Right forelimb (tissue), 1 donor: ENCODE results near the gene MAP6.
"Not testable (repeated sequence)": the region's sequence is repeated elsewhere in the genome, so short reads cannot be mapped to it uniquely, and the experiment has no call there.

Experiments used
- DNase-seq: peaks from one replicate; pipeline ENCODE4 v3.0.0-alpha.2; 2018

MAP6 gene

DNA sequence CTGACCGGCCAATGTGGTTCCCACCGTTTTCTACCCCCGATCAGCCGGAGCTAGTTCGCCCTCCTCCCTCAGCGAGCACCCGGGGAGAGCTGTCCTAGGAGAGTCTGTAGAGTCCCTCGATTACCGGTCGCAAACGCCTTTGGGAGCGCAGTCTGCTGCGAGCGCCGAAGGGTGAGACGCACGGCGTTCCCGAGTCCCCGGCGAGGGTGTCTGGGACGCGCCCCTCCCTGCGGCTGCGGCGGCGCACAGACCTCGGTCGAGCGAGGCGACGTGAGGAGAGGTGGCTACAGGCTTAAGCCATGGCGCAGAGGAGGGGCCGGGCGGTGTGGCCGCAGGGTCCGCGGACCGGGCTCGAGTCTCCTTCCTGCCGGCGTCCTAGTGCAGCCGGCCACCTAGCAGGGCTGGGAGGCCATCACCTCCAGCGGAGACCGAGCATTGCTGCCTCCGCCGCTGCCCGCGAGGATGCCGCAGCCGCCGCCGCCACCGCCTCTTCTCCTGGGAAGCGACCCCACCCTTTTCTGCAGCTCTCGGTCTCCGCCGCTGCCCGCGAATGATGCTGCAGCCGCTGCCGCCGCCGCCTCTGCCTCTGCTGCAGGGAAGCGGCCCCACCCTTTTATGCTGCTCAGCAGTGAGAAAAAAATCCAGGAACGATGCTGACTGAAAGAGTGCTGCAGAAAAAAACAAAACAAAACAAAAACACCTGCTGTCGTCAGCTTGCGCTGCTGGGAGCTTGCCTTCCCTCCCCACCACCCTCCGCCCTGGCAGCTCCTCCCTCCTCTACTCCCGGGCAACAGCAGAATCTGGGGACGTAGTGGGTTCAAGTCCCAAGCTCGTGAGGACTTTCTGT, at the start of gene MAP6:
Gene MAP6 (minus strand): TSS at position 588 of the 847 bp plus-strand sequence. CDS start 669 bp downstream, outside the sequence.
- peak; percentile 51 for DNase-seq

DNA sequence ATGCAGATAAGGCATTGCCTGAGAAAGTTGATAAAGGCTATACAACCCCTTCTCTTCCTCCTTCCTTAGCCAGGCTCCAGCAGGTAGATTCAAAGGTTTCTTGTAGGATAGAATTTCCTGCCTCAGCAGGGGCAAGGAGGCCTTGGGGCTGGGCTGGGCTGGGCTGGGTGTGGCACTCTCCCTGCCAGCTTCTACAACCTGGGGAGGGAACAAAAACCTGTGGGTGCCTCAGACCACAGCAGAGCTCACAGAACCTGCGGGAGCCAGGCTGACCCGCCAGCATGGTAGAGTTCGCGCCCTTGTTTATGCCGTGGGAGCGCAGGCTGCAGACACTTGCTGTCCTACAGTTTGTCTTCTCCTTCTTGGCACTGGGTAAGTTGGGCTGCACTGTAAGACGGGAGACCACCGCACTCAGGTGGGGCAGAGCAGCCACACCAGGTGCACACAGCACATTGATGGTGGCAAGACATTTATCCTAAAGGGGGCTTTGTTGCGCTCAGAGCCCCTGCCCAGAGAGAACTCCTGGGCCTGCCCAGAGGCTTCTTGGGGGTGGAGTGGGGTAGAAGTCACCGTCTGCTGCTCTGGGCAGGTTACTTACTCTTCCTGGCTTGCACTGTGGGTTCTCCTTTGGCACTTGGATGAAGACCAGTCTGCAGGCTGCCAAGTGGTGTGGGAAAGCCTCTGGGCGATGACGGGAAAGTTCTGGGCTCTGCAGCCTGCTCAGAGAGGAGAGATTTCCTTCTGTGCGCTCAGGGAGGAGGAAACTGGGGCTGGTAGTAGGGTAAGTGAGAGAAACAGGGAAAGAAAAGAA, 49.0 kb upstream of the MAP6 start, which contains the start of gene MOGAT2:
Gene MOGAT2 (plus strand): TSS at position 231 of the 811 bp plus-strand sequence. CDS start 51 bp downstream, at position 282.
- DNase-seq = no peak

DNA sequence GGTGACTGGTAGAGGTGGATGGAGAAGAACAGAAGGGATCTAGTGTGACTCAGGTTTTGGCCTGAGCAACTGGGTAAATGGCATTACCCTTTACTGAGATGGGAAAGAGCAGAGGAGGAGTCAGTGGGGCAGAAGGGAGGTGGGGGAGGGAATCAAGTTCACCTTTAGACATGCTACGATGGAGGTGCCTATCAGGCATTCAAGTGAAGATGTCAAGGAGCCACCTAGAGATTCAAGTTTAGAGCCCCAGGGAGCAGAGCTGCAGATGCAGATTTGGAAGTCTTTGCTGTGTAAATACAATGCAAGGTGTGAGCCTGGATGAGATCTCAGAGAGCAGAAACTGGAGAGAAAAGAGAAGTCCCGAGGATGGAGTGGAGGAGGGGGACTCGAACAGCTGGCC, 47.8 kb upstream of the MAP6 start:
- no peak for DNase-seq

- DNase-seq = no peak
Measured at GRCh38 chr11:75715688-75716087, 46.9 kb upstream of the MAP6 start.

GRCh38 chr11:75714211-75714610, 45.4 kb upstream of the MAP6 start:
- no peak for DNase-seq

DNA sequence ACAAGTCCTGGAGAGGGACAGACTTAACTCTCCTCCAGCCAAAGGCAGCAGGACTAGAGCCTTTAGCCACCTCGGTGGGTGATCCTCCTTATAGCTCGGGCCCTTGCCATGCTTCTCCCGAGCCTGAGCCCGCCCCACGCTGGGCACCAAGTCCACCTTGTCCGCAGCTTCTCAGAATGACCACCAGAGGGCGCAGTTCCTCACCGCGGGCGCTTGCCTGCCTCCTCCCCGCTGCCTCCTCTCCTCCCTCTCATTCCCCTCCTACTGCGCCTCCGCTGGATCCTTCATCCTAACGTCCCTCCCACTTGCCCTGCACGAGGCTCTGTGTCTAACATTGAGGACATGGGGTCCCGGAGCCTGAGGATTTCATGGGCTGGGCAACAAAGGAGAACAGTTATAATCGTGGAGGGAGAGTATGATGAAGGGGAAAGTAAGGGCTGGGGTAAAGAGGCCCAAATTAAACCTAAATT, 37.5 kb upstream of the MAP6 start:
- DNase-seq = peak; percentile 69

GRCh38 chr11:75705541-75705940, 36.7 kb upstream of the MAP6 start:
- DNase-seq = no peak

- DNase-seq = no peak
Measured at GRCh38 chr11:75703695-75704237, 34.9 kb upstream of the MAP6 start.

DNA sequence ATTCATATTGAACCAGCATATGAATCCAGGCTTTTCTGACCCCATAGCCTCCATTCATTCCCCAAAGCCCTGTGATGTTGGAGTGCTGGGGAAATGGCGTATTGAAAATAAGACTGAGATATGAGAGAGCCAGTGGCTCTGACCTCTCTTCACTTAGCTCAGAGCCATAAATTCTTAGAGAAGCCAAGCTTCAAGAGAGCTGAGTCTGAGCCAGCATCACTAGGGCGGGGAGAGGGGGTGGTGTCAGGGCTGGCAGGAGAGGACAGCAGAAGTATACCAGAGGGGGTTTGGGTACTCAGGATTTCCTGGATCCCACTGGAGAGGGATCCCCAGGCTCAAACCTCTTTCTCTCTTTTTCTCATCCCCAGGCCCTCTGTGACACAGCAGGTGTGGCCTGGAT, 32.1 kb upstream of the MAP6 start:
- DNase-seq = no peak

DNA sequence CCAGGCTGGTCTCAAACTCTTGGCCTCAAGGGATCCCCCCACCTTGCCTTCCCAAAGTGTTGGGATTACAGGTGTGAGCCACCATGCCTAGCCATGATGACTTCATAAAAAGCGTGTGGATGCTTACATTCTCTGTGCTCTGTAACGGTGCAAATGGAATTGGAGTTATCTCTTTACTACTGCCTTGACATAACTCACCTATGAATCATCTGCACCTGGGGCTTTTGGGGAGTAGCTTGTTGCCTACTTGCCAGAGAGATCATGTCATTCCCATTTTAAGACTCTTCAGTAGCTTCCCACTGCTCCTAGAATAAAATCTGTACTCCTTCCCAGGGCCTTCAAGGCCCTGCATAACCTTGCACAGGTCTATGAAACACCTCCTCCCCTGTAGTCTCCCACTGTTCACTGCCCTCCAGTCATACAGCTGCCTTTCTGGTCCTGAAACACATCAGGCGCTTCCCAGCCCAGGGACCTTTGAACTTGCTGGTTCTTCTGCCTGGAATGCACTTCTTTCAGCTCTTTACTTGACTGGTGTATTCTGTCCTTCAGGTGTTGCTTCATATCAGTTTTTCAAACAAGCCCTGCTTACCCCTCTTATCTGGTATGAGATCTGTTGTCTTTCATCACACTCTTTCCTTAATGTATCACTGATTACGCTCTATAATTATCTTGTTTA, 29.2 kb upstream of the MAP6 start:
- no peak for DNase-seq

DNA sequence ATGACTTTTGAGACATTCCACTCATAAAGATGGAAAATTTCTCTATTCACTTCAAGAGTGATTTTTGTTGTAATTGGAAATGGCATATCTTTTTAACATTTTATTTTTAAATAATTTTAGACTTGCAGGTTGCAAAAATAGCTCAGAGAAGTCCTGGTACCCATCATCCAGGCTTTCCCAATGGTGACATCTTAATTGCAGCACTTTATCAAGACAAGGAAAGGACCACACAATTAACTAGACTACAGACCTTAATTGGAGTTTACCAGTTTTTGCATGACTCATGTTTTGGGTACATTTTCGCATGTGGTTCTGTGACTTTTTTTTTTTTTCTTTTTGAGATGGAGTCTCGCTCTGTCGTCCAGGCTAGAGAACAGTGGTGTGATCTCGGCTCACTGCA, 23.0 kb upstream of the MAP6 start:
- DNase-seq = no peak

DNA sequence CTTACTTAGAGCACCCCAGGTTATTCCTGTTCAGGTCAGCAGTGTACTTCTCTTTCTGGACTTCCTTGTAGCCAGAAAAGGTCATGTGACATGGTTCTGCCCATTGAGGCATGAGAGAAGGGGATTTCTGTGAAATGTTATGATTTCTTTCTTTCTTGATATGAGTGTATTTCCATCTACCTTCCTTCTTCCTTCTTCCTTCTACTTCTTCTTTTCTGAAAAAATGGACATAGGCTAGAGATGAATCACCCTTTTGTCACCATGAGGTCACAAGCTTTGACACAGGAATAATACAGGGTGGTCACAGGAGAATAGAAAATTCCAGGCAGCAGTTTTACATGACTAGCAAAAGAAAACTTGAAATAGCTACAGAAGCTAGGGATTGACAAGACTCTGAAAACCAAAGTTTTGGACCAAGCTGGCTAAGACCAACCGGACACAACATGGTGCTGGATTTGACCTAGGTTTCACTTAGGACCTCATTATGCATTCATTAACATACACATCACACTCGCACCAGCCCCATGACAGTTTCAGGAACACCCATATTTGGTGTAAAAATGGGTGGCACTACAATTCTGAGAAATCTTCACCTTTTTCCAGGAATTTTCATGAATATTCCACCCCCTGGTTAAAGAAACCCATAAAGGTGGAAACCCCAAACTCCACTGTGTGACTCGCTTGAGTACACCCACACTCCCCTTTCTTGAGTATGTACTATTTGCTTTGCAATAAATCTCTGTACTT, 21.2 kb upstream of the MAP6 start:
- DNase-seq = no peak

GRCh38 chr11:75683856-75684255, 15.0 kb upstream of the MAP6 start:
- DNase-seq = not testable (repeated sequence)

DNA sequence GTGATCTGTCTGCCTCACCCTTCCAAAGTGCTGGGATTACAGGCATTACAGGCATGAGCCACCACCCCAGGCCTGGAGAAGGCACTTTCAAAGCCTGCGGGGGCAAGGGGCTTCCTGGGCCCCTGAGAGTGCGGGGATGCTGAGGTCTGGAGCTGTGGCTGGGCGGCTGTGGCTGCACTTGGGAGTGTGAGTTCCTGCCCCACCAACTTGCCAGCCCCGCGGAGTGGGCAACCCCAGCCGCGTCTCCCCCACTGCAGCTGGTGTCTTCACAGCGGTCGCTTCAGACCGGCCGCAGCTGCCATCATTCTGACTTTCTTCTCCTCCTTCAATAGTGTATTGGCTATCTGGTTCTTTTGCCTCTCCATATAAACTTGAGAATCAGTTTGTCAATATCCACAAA, 10.7 kb upstream of the MAP6 start:
- no peak for DNase-seq

GRCh38 chr11:75678620-75679259, 9.9 kb upstream of the MAP6 start:
- DNase-seq = no peak

- no peak for DNase-seq
Measured at GRCh38 chr11:75677909-75678308, 9.1 kb upstream of the MAP6 start.

- no peak for DNase-seq
Measured at GRCh38 chr11:75677275-75677674, 8.4 kb upstream of the MAP6 start.

GRCh38 chr11:75673977-75674582, 5.2 kb upstream of the MAP6 start:
- DNase-seq = no peak

DNA sequence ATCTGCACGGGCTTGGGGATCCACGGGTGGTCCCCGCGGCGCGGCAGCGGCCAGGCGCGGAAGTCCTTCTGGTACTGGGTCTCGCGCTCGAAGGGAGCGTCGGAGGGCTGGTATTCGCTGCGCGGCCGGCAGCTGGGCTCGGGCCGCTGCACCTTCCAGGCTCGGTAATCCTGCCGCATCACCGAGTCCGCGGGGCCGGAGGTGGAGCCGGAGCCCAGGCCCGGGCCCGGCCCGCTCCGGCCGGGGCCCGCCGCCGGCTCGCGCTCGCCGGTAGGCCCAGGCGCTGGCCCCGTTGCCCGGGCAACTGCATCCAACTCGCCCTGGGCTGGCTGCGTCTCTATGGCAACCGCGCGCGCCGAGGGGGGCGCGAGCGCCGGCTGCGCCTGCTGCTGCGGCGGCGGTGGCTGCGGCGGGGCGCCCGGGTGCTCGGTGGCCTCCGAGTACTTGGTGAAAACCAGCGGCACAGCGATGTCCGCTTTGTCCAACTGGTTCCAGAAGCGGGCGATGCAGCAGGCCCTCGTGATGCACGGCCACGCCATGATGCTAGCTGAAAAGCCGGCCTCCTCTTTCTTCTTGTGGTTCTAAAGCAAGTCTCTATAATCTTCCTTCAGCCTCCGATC, 897 bp downstream of the MAP6 start:
- DNase-seq = peak; percentile 79

- DNase-seq = peak; percentile 57
Measured at GRCh38 chr11:75667255-75667830, 1.5 kb downstream of the MAP6 start.
